GM21447 (cell line): Measurements from ENCODE around the gene SRPX.

Experiments used
- ATAC-seq: cut with Tn5 transposase; IDR thresholded peaks from one replicate; pipeline ENCODE4 v1.9.1; 2021; ENCODE audit not compliant: unreplicated experiment

SRPX gene

DNA sequence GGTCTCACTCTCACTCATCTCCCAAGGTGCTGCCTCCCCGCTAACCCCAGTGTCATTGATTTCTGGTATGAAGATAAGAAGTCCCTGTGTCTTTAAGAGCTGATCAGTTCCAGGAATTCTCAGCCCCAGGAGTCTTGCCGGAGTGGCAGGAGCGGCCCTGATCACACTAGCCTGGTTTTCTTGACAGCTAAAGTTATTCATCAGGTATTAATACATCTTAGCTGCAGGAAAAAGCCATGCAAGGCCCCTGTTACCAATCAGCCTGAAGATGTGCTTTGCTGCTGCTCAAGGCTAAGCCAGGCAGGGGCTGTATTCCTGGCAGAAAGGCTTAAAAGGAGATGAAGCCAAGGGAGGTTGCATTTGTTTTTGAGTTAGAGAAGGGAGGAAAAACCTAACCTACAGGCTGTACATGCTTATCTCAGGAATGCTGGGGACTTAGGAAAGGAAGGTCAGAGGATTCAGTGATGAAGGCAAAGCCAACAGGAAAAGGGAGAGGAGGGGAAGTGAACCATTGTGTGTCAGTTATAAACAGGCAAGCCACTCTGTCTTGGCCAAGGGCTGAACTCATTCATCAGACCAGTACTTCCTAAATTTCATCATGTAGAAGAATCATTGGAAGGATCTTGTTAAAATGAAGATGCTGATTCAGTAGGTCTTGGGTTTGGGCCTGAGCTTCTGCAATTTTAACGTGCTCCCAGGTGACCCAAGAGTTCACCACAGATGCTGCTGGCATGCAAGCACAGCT is 8.6 kb downstream of the SRPX start:
- ATAC-seq = no peak

DNA sequence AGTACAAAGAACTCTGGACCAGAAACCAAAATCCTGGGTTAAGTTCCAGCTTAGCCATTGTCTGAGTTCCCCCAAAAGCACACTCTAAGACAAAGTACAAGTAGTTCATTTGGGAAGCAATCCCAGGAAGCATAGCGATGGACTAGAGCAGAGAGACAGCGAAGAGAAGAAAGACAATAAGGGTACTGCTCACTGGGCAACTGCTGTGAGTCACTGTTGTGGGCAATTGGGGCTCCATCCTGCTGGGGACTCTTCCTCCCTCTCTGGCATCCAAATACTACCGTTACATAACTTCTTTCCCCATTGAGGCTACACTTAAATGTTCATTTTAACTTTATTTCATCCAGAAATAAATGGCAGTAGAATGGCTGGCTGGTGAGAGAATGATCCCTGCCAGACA is 14.1 kb downstream of the SRPX start:
- ATAC-seq = no peak

DNA sequence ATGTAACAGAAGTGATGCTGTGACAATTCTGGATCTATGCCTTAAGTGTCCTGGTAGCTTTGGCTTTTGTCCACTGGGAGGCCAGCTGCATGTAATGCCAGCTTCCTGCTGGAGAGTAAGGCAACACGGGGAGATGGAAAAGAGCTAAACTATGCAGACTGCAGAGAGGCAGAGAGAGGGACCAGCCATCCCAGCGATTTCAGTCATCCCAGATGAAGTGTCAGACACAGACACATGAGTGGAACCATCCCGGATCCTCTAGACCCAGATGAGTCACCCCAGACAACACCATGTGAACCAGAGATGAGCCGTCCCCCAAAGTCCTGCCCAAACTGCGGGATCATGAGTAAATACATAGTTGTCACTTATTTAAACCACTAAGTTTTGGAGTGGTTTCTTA is 14.6 kb downstream of the SRPX start:
- no peak for ATAC-seq

DNA sequence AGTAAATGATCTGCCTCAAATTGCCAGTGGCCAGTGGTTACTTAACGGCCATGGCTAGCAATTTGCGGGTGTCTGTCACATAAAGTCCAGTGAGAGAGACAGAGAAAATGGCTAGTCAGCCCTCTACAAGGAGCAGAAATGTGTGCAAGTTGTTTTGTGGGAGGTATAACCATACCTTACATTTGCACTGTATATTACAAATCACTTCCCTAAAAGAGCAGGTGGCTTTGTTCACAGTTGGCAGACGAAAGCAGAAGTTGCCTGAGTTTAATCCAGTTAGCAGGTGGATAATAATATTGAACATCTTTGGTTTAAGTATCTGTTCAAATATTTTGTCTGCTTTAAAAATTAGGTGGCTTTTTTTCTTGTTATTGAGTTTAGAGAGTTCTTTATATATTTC is 15.6 kb downstream of the SRPX start:
- ATAC-seq = no peak

DNA sequence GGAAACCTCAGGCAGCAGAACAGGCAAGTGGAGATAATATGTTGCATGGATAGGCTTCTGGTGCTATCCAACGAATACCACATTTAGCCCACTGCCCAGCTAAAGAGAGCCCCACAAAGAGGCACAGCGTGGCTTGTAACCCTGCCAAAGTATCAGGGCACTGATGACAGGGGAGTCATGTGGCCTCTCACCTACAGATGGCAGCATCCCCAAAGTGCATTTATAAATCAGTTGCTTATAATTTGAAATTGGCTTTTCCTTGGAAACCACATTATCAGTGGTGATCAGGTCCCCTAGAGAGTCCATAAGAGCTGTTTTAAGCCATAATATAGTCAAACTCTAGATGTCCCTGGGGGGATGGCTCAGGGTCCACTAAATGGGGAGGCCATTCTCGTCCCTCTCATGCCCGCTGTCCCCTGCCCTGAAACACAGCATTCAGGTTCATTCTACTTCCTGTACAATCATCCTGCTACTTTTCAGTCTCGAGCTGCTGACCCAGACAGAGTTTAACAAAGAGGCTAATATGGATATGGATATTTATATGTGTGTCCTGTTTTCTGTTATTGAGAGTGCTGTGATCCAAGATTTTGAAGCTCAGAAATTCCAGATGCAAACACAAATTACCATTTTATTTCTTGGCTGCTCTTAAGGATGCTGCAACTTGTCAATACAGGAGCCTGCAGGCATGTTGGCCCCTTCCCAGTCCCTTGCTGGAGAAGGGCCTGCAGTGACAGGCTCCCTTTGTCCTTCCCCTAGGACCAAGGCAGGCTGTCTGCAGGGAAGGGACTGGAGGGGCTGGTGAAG is 28.5 kb downstream of the SRPX start:
- no peak for ATAC-seq

DNA sequence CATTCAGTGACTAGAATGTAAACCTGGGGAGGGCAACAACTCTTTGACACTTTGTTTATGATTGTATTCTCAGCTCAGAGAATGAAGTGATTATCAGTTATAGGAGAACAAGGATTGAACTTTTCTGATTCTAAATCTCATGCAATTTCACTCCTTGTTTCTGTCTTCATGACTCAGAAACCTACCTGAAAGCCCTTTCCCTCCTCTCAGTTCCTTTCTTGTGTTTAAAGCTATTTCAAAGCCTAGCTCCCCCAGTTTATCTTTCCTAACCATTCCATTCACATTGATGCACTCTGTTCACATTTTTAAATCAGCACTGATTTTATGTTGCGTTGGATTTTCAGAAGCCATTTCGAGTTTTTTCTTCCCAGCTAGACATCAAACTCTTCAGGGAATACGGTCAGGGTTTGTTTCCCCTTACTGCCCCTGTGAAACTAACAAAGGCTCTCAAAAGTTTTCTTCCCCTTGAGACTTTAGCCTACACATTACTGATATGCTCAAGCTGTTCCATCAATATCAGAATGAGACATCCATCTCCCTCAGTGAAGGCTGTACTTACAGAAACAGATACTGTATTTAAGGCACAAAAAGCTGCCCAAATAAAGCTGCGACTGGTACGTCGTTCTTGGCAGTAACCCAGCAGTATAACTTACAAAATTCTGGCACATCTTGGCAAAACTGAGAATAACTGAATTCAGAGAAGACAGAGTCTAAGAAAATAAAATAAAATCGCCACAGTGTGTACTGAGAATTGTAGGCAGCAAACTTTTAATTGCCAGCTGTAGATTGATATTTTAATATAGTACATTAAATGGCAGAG is 31.0 kb downstream of the SRPX start:
- no peak for ATAC-seq

DNA sequence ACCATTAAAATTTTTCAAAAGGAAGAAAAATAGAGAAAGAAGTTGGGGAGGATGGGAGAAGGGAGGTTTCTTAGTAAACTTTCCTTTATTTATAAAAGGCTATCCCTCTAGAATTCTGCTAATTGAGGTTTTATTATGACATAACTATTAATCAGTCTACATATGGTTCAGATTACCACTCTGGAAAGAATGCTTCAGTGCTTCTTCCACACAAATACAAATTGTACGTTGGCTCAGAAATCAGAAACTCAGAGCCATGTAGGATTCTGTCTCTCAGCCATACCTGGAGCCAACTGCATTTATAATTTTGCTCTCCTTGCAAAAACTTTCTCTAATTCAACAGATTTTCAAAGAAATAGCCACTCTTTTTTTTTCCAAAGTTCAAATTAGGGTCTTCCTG is 37.1 kb downstream of the SRPX start:
- no peak for ATAC-seq

DNA sequence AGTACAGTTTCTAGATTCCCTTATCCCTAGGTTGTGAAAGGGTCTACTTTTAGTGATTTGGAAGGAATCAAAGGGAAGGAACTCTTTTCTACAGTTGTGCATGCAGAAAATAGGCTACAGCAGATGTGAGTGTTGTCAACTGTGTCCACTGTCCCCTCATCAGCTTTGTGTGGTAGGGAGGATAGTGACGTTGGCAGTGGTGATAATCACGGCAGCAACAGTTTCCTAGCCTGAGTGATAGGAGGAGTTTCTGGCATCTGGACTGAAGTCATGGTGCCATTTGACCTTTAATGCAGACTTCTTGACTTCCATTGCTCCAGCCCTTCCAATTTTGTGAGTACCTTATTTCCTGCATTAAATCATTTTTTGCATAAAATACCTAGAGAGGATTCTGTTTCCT is 39.3 kb downstream of the SRPX start:
- ATAC-seq = no peak

DNA sequence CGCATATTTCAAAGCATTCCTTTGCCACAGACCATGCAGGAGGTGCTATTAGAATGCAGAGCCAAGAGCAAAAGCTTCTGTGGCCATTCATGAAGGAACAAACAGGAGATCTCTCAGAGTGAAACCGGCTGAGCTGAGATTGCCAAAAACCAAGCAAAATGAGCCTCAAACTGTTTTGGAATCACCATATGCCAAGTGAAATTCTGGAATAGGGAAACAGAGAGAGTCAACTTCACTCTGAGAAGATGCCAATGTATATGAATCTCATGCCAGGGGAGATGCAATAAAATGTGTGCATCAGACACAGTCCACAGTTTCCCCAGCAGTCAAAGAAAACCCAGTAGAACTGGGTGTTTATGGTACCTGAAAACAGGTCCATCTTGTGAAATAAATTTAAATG is 42.3 kb downstream of the SRPX start:
- ATAC-seq = no peak

DNA sequence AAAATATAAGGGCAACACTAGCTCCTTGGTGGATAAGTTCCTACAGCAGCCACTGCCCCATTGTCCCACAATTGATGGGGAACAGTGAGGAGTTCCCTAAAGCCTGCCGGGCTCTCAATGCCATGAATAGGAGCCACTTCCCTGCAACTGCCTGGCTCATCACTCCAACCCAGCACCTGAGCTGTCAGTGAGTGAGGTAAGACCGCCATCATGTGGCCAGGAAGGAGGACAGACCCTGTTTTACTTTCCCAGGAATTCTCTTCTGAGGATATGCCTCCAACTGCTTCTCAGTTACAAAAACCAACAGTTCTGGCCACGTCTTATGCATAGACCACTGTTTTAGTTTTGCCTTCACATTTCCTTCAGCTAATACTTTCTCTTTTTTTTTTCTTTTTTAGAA is 45.5 kb downstream of the SRPX start:
- ATAC-seq = no peak

DNA sequence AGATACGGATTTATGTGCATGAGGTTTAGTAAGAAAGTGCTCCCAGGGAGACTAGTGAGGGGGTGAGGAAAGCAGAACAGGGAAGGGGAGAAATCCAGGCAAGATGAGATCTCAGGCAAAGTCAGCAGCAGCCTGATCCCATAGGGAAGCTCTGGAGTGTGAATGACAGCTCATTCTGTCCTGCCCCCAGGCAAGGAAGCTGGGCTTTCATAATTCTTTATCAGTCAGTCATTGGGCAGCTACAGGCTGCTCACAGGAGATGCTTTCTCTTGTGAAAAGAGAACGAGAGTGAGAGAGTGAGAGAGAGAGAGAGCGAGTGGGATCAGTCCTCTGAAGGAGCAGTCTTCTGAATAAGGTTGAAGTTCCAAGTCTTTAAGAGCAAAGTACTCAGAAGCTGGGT is 48.1 kb downstream of the SRPX start:
- ATAC-seq = no peak

DNA sequence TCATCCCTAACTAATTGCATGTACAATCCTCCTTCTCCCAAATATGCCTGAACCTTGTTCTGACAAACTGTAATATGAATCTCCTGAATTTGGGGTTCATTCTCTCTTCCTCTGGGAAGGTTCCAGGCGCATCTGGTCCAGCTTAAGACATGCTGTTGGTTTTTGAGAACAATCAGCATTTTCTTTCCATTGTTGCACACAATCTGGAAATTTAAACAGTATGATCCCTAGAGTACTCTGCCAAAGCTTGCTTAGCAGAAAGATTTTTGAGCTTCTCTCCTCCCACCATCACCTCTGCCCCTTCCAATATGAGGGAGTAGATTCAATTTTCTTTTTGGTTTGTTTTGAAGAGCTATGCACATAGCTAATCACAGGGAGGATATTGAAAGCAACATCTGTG is 50.1 kb downstream of the SRPX start:
- no peak for ATAC-seq

DNA sequence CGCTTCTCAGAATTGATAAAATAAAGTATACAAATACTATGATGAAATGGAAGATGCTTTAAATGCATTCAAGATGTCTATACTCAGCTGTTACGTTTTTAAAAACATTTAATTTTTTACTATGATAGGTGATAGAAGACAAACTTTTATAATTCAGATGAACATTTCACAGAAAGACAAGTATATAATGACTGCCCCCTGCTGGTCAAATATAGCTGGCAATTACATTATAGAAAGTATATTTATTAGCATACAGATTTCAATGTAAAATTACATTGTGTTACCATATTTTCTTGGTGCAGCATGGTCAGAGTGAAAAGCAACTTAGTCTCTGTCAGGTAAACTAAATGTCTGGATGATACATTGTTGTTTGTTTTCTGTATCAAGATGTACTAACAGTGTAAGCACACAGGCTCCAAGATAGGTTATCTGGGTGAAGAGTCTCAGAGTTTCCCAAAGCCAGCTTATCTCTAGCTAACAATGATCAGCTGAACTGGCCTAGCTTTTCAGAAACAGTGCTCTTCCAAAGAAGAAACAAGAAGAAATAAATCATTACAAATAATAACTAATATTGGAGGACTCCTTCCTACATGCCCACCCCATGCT is 54.1 kb downstream of the SRPX start:
- ATAC-seq = no peak

DNA sequence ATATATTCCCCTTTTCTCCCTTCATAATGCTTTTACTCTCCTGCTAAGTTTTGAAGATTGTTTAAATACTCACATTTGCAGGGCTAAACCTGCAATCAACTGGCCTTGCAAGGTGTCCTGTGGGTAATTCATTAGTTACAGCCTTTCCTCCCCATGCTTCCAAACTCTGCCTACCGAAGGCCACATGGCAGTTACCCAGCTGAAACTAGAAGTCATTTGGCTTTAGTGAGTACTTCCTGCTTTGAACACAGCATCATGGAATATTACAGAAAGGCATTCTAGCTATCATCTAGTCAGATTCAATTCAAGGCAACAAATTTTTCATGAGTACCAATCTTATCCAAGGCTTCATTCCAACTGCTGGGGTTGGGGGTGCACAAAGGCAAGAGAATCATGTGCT is 55.6 kb downstream of the SRPX start:
- ATAC-seq = no peak

DNA sequence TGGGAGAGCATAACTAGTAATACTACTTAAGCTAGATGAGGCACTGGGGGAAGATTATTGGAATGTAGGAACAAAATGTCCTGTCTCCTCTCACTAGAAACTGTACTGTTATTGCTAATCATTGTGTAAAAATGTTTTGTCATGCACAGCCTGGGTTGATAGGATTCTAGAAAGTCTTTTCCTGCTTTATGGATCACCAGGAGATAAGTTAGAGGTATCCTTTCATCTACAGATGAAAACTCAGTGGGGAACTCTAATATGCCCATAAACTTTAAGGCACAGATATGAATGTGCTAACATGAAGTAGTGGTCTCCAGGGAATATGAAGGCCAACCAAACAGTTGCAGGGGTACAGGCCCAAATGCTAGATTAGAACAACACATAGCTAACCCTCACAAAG is 57.5 kb downstream of the SRPX start:
- ATAC-seq = no peak

DNA sequence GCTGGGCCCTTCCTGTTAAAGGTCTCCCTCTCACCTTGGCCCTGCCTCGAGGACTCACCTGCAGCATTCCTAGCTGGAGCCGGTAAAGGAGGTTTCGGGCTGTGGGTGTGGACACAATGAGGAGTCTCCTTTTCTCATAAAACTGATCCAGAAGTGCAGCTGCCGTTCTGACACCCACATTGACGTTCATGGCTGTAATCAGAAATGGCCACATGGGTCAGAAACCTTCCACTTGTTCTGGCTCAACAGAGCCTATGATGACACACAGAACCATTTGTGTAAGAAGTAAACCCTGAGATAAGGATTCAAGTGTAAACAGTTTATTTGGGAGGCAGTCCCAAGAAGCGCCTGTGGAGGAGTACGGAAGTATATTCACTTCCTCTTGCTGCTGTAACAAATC is 63.8 kb downstream of the SRPX start:
- ATAC-seq = no peak

DNA sequence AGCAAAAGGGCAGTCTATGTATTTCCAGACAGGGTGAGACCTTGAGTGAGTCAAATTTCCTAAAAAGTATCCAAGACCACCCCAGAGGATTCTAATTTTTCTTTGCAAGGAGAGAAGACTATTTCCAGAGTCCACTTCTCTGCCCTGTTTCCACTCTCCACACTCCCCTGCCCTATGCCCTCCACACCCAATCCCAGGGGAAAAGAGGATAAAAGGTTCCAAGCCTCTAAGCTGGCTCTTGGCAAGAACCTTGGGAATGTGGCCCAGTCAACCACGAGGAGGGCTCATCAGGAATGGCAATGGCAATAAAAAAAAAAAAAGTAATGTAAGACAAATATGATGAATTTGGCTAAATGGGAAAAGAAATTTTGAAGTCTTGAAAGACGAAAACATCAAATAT is 65.9 kb downstream of the SRPX start:
- no peak for ATAC-seq

DNA sequence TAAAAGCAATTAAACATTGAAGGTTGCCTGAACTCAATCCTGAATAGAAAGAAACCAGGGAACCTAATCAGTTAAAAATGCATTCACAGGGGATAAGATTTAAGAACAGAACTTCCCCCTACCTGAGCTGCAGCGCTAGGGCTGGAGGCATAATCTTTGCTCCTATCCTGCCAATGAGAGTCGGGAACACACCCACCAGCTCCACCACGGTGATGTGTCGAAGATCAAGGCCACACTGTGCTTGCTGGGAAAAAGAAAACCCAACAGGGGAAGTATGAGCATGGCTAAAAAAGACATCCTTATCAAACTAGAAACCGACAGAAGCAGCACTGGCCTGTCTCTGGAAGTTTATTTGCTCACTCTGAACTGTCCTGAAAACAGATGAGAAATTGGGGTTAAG is 66.3 kb downstream of the SRPX start:
- no peak for ATAC-seq

DNA sequence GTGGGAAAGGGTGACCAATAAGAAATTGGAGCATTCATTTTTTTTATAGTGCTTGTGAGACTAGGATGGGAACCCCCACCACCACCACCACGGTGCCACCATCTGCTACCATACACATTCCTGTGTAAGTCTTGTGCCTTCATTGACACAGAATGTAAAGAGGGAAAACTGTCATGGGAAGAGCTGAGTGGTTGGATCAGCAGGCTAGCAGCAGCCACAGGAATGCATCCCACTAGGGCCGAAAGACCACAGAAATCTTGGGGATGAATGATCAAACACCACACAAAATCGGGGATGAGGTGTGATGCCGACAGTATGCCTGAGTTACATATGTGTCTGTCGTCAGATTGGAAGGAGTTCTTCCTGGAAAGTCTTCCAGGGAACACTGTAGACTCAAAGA is 69.2 kb downstream of the SRPX start:
- no peak for ATAC-seq

DNA sequence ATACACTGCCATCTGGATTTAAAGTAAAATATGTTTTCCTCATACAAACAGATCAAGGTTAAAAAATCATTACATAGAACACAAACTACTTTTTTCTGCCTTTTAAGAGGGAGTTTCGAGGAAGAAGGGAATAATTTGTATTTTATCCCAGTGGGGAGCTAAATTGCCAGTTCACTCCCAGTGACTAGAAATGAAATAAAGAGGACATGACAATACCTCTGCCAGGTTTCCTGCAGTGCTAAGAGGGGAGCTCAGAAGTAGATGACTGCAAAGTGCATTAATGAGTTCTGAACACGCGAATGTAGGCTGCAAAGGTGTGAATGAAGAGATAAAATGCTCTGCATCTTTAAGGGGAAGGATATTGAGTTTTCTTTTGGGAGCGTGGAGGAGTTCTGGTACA is 69.7 kb downstream of the SRPX start:
- ATAC-seq = no peak

DNA sequence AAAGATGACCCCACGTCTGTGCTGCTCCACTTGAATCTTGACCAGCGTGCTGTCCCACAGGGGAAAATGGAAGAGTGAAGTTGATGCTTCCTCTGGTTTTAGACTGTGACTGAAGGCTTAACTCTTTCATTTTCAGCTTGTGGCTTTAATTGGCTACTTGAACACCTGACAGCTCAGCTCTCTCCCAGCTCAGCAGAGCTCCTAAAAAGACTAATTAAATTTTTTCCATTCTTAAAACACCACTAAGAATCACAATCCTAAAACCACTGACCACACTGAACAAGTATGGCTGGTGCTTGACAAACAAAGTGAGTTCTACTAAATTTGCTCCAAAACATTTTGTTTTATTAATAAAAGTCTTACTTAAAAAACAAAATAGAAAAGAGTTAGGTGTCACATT is 71.7 kb downstream of the SRPX start:
- ATAC-seq = no peak
